ENCODE measurements around the gene RPP25.

- no peak for TF ChIP-seq EZH2 (IDR thresholded peaks at IDR 0.05)
- TF ChIP-seq POLR2AphosphoS5 (IDR thresholded peaks at IDR 0.05; ENCODE audit: borderline replicate concordance, low read depth, low read length): no peak
- TF ChIP-seq FOXP2 (optimal IDR thresholded peaks at IDR 0.05; ENCODE audit: control extremely low read depth, extremely low read length, insufficient read depth): no peak
Observed at GRCh38 chr15:74963213-74963612, 6.6 kb upstream of the RPP25 start.

All from SK-N-MC (cell line).